Measurements from ENCODE around the gene GLIS1.

GLIS1 gene

GRCh38 chr1:53506355-53507050, 232.5 kb downstream of the GLIS1 start:
- Histone ChIP-seq H3K9me3 (replicated peaks; ENCODE audit: insufficient read depth, low read length) (no peaks in the 10 kb centered on the region), H3K4me2 (ENCODE audit: low read depth, low read length) (no peak overlapping the region), H2AFZ (ENCODE audit: low read length) (no peak overlapping the region), H3K27me3 (replicated peaks; ENCODE audit: insufficient read depth, low read length) (peaks cover 2% of the 10 kb centered on the region; the same call in 1 of the 2 replicates), H3K4me3 (ENCODE audit: low read length) (no peak overlapping the region), H3K4me1 (ENCODE audit: low read length) (no peaks in the 10 kb centered on the region), H3K27ac (ENCODE audit: low read length) (no peak overlapping the region), H4K20me1 (ENCODE audit: insufficient read depth, low read length) (no peaks in the 10 kb centered on the region), H3K9me2 (replicated peaks; ENCODE audit: insufficient read depth, low read length) (no peaks in the 10 kb centered on the region), H3K79me2 (ENCODE audit: low read length) (no peaks in the 10 kb centered on the region), H3K36me3 (replicated peaks; ENCODE audit: insufficient read depth, low read length) (no peaks in the 10 kb centered on the region), H3K9ac (ENCODE audit: low read length) (no peak overlapping the region), H3F3A (ENCODE audit: insufficient read depth, low read length) (no peaks in the 10 kb centered on the region)
- no peak for DNase-seq
- TF ChIP-seq, protein P1, sequence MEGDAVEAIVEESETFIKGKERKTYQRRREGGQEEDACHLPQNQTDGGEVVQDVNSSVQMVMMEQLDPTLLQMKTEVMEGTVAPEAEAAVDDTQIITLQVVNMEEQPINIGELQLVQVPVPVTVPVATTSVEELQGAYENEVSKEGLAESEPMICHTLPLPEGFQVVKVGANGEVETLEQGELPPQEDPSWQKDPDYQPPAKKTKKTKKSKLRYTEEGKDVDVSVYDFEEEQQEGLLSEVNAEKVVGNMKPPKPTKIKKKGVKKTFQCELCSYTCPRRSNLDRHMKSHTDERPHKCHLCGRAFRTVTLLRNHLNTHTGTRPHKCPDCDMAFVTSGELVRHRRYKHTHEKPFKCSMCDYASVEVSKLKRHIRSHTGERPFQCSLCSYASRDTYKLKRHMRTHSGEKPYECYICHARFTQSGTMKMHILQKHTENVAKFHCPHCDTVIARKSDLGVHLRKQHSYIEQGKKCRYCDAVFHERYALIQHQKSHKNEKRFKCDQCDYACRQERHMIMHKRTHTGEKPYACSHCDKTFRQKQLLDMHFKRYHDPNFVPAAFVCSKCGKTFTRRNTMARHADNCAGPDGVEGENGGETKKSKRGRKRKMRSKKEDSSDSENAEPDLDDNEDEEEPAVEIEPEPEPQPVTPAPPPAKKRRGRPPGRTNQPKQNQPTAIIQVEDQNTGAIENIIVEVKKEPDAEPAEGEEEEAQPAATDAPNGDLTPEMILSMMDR (IDR thresholded peaks at IDR 0.05; ENCODE audit: low read length): no peak
- no peak for TF ChIP-seq EZH2 (optimal IDR thresholded peaks at IDR 0.05; ENCODE audit: low read depth, low read length)

DNA sequence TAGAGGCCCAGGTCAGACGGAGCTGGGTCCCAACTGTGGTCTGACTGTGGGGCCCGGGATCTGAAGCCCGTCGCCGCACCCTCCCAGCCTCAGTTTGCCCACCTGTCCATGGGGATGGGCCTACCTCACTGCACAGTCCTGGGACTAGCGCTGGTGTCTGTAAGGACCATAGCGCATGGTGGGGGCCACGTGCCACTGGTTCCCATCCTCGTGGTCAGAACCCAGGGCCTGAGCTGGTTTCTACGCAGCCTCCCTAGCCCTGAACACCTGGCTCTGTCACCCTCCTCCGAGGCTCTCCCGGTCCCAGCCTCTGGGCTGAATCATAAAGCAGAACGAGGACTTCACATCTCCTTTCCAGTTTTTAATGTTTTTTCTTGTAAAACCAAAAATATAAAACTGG, 233.1 kb downstream of the GLIS1 start:
- Histone ChIP-seq H3K36me3 (replicated peaks; ENCODE audit: insufficient read depth, low read length) (no peaks in the 10 kb centered on the region), H3K4me3 (ENCODE audit: low read length) (no peak overlapping the region), H3K4me2 (ENCODE audit: low read depth, low read length) (no peak overlapping the region), H3F3A (ENCODE audit: insufficient read depth, low read length) (no peaks in the 10 kb centered on the region), H3K4me1 (ENCODE audit: low read length) (no peaks in the 10 kb centered on the region), H3K9me3 (replicated peaks; ENCODE audit: insufficient read depth, low read length) (no peaks in the 10 kb centered on the region), H2AFZ (ENCODE audit: low read length) (no peak overlapping the region), H4K20me1 (ENCODE audit: insufficient read depth, low read length) (no peaks in the 10 kb centered on the region), H3K27ac (ENCODE audit: low read length) (no peak overlapping the region), H3K9ac (ENCODE audit: low read length) (no peak overlapping the region), H3K27me3 (replicated peaks; ENCODE audit: insufficient read depth, low read length) (peaks cover 7% of the 10 kb centered on the region; the same call in 1 of the 2 replicates), H3K79me2 (ENCODE audit: low read length) (no peaks in the 10 kb centered on the region), H3K9me2 (replicated peaks; ENCODE audit: insufficient read depth, low read length) (no peaks in the 10 kb centered on the region)
- no peak for TF ChIP-seq EZH2phosphoT487 (IDR thresholded peaks at IDR 0.05; ENCODE audit: low read length)
- TF ChIP-seq EZH2 (optimal IDR thresholded peaks at IDR 0.05; ENCODE audit: low read depth, low read length): no peak
- TF ChIP-seq, protein P1 (IDR thresholded peaks at IDR 0.05; ENCODE audit: low read length): no peak
- DNase-seq: no peak

- H3K9me2 ChIP-seq (replicated peaks; ENCODE audit: insufficient read depth, low read length): no peaks in the 10 kb centered on the region
- H3K4me3 ChIP-seq (ENCODE audit: low read length): no peak overlapping the region
- H3K79me2 ChIP-seq (ENCODE audit: low read length): no peaks in the 10 kb centered on the region
- no peak overlapping the region for H2AFZ ChIP-seq (ENCODE audit: low read length)
- no peak for DNase-seq
- no peaks in the 10 kb centered on the region for H3K36me3 ChIP-seq (replicated peaks; ENCODE audit: insufficient read depth, low read length)
- no peaks in the 10 kb centered on the region for H3K9me3 ChIP-seq (replicated peaks; ENCODE audit: insufficient read depth, low read length)
- H3K4me1 ChIP-seq (ENCODE audit: low read length): no peaks in the 10 kb centered on the region
- no peaks in the 10 kb centered on the region for H4K20me1 ChIP-seq (ENCODE audit: insufficient read depth, low read length)
- peaks cover 7% of the 10 kb centered on the region; the same call in 1 of the 2 replicates for H3K27me3 ChIP-seq (replicated peaks; ENCODE audit: insufficient read depth, low read length)
- no peak overlapping the region for H3K4me2 ChIP-seq (ENCODE audit: low read depth, low read length)
- H3K27ac ChIP-seq (ENCODE audit: low read length): no peak overlapping the region
- TF ChIP-seq, protein P1 (IDR thresholded peaks at IDR 0.05; ENCODE audit: low read length): no peak
- no peak for TF ChIP-seq EZH2phosphoT487 (IDR thresholded peaks at IDR 0.05; ENCODE audit: low read length)
- TF ChIP-seq EZH2 (optimal IDR thresholded peaks at IDR 0.05; ENCODE audit: low read depth, low read length): no peak
- no peak overlapping the region for H3K9ac ChIP-seq (ENCODE audit: low read length)
- H3F3A ChIP-seq (ENCODE audit: insufficient read depth, low read length): no peaks in the 10 kb centered on the region
These were observed 233.6 kb downstream of the GLIS1 start for GRCh38 chr1:53505401-53505800.
